HUES48 (cell line): ENCODE measurements around the gene HS6ST2.

Source experiments
- H3K27ac ChIP-seq: one replicate; pipeline ENCODE4 v1.7.0; 2013; ENCODE audit warnings: low read depth, low read length, inconsistent platforms
- H3K27me3 ChIP-seq: 2 replicates; pipeline ENCODE4 v1.6.1; 2013; ENCODE audit warnings: mild to moderate bottlenecking, low read length; ENCODE audit not compliant: control insufficient read depth, insufficient read depth
- H3K36me3 ChIP-seq: 2 replicates; pipeline ENCODE4 v1.6.1; 2013; ENCODE audit warnings: low read length; ENCODE audit not compliant: control insufficient read depth, insufficient read depth
- H3K4me1 ChIP-seq: 2 replicates; pipeline ENCODE4 v1.6.1; 2013; ENCODE audit warnings: mild to moderate bottlenecking, low read length; ENCODE audit not compliant: control insufficient read depth, insufficient read depth
- H3K4me3 ChIP-seq: 2 replicates; pipeline ENCODE4 v1.5.1; 2013; ENCODE audit warnings: mild to moderate bottlenecking, low read depth, low read length
- H3K9ac ChIP-seq: 2 replicates; pipeline ENCODE4 v1.6.1; 2013; ENCODE audit warnings: mild to moderate bottlenecking, low read depth, low read length, moderate library complexity
- H3K9me3 ChIP-seq: 2 replicates; pipeline ENCODE4 v1.6.1; 2013; ENCODE audit warnings: low read length; ENCODE audit not compliant: control insufficient read depth, insufficient read depth

The HS6ST2 gene

DNA sequence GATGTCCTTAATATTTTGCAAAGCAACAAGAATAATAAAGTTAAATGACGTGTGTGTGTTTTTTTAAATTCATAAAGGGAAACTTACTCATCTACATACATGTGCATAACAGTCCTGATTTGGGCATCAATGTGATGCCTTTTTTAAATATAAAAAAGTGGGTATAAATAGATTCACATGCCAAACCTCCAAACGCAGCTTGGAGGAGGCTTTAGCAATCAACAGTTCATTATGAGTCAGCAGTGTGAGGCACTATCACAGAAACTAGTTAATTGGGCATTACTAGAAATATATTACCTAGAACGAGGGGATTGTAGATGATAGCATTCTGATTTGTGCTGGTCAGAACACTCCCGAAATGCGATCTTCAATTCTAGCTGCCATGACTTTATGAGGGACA is 115.1 kb downstream of the HS6ST2 start:
- Histone ChIP-seq H3K27me3 (peaks cover 8% of the 10 kb centered on the region; the same call in 1 of the 2 replicates), H3K4me3 (no peak overlapping the region), H3K4me1 (peaks cover 18% of the 10 kb centered on the region), H3K9me3 (no peaks in the 10 kb centered on the region), H3K36me3 (no peaks in the 10 kb centered on the region), H3K27ac (no peak overlapping the region), H3K9ac (no peak overlapping the region)

DNA sequence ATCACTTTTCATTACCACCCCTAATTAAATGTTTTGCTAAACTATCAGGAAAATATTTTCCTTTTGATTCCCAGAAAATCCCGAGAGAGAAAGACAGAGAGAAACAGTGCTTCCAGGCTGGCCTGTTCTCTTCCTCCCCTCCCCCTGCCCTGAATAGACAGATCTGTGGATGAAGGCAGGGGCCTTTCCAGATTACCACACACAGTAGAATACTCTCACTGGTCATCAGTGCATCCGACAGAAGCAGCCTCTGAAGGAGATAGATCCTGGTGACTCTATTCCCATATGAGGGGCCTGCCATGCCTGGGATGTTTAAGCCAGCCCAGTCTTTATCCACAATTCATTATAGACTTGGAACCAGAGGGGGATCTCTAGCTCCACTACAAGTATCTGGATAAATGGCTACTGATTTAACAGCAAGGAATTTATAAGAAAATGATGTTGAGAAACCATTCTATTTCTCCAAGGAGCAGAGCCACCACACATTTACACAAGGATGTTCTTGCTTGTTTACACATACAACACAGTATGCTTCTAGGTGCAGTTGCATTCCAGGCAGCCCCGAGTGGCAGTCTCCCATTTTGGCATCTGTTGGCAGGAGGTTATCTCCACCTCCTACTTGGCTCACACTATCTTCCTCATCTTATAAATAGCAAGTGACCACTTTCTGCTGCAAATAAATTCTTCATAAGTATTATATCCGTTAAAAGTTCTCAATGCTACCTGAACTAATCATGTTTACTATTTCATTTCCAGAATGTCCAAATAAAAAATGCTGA is 115.8 kb downstream of the HS6ST2 start:
- Histone ChIP-seq H3K4me3 (no peak overlapping the region), H3K9me3 (no peaks in the 10 kb centered on the region), H3K4me1 (peaks cover 17% of the 10 kb centered on the region), H3K36me3 (no peaks in the 10 kb centered on the region), H3K9ac (no peak overlapping the region), H3K27me3 (peaks cover 2% of the 10 kb centered on the region; the same call in 1 of the 2 replicates), H3K27ac (no peak overlapping the region)

DNA sequence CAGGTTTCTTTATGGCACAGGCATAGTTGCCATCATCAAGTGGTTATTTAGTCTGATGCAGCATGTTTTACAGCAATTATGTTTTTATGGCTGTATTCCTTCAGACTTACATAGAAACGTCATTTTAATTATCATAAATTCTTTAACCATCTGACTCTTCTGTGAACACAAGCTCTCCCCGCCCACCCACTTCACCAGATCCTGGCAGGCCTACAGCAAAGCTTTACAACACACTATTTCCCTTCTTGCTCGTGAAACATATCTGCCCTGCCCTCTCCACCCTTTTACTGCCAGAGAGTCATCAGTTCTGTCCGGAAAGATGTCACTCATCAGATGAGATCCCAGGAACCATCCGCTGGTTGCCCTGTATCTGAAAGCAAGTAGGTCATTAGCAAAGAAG is 120.5 kb downstream of the HS6ST2 start:
- Histone ChIP-seq H3K9me3 (no peaks in the 10 kb centered on the region), H3K4me3 (no peak overlapping the region), H3K27ac (no peak overlapping the region), H3K9ac (no peak overlapping the region), H3K4me1 (peaks cover 22% of the 10 kb centered on the region), H3K27me3 (peaks cover 6% of the 10 kb centered on the region; the same call in 1 of the 2 replicates), H3K36me3 (no peaks in the 10 kb centered on the region)

DNA sequence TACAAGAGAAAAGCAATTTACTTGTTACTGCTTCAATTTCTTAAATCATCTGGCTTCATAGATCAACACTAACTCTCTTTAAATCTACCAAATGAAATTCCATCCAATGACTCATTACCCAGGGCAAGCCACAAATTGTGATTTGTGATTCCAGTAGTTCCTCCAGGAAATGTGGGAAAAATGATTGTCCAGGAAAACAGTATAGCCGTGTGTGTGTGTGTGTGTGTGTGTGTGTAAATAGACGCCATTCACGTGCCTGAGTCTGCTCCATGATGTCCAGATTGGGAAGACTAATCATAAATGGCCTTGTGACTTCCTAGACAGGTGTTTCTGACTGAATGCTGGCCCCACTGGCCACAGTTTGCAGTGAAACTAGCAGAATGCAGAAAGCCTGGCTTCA is 121.3 kb downstream of the HS6ST2 start:
- no peak overlapping the region for H3K27ac ChIP-seq
- peaks cover 19% of the 10 kb centered on the region for H3K4me1 ChIP-seq
- H3K9me3 ChIP-seq: no peaks in the 10 kb centered on the region
- H3K27me3 ChIP-seq: peaks cover 4% of the 10 kb centered on the region; the same call in 1 of the 2 replicates
- no peaks in the 10 kb centered on the region for H3K36me3 ChIP-seq
- no peak overlapping the region for H3K4me3 ChIP-seq
- no peak overlapping the region for H3K9ac ChIP-seq

DNA sequence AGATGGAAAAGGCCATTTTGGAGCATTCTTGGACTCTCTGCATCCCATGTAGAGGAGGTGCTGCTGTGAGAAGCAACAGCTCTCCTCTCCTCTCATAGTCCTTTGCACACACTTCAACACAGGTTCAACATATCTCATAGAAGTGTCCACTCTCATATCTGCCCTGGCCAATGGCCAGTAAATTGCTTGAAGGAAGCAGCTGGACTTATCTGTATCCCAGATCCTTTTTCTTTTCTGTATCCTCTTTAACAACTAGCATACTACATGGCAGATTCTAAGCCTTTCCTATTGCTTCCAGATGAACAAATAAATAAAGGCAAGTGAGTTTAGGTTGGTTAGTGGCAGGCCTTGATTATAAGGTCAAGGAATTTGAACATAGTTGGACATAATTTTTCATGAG is 122.0 kb downstream of the HS6ST2 start:
- Histone ChIP-seq H3K36me3 (no peaks in the 10 kb centered on the region), H3K9me3 (no peaks in the 10 kb centered on the region), H3K9ac (no peak overlapping the region), H3K27ac (no peak overlapping the region), H3K27me3 (peaks cover 7% of the 10 kb centered on the region; the same call in 1 of the 2 replicates), H3K4me3 (no peak overlapping the region), H3K4me1 (peaks cover 19% of the 10 kb centered on the region)

DNA sequence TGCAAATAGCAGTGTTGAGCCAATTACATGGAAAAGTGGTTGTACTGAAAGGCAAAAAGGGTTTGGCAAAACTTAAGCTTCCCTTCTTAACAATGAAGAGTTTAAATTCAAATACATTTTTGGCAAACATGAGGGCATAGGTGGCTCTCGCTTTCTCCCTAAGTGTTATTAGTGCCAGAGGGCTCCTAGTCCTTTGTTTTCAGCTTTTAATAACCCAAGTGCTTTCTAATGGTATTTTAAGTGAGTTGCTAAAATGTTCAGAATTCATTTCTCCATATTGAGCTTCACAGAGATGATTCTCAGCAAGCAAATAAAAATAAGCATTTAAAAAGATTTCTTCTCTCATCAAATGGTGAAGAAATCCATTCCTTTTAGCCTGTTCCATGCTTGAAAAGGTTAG is 123.7 kb downstream of the HS6ST2 start:
- peaks cover 19% of the 10 kb centered on the region for H3K4me1 ChIP-seq

DNA sequence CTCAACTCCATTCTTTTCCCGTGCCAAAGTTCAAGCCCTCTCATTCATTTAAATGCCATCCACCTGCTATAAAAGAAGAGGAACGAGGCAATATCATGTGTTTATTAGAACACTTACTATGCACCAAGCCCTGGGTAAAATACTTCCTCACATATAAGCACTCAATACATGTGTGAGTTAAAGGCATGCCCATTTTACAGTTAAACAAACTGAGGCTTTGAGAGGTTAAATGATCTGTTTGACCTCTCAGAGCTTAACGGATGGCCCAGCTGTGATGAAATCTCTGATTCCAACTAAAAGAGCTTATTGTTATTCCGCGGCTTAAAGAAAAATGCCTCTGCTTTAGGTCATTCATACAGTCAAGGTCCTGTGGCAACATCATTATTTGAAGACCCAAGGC is 124.3 kb downstream of the HS6ST2 start:
- Histone ChIP-seq H3K9ac (no peak overlapping the region), H3K4me3 (no peak overlapping the region), H3K4me1 (peaks cover 19% of the 10 kb centered on the region), H3K9me3 (no peaks in the 10 kb centered on the region), H3K27me3 (peaks cover 13% of the 10 kb centered on the region; the same call in 1 of the 2 replicates), H3K36me3 (no peaks in the 10 kb centered on the region), H3K27ac (no peak overlapping the region)

More for the DNA sequence above, 123.7 kb downstream of the HS6ST2 start:
- Histone ChIP-seq H3K9me3 (no peaks in the 10 kb centered on the region), H3K4me3 (no peak overlapping the region), H3K36me3 (no peaks in the 10 kb centered on the region), H3K9ac (no peak overlapping the region), H3K27ac (no peak overlapping the region), H3K27me3 (peaks cover 10% of the 10 kb centered on the region; the same call in 1 of the 2 replicates)

DNA sequence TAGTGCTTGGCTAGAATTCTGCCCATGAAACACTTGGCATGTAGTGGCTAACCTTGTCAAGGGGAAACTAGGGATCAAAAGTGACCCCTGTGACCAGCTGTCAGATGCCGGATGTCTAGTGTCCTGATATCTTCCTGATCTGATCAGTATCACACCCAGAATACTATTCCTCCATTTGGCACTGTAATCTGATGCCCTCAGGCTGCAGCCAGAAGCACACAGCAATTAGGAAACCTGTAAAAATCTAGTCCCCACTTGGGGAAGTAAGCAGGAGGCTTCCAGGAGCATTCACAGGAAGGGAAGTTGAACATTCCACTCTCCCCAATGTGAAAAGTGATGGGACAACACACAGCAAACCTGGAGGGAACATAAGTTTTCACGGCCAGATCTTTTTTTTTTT is 125.1 kb downstream of the HS6ST2 start:
- peaks cover 19% of the 10 kb centered on the region for H3K4me1 ChIP-seq
- H3K27ac ChIP-seq: no peak overlapping the region
- H3K4me3 ChIP-seq: no peak overlapping the region
- H3K36me3 ChIP-seq: no peaks in the 10 kb centered on the region
- H3K9ac ChIP-seq: no peak overlapping the region
- peaks cover 13% of the 10 kb centered on the region; the same call in 1 of the 2 replicates for H3K27me3 ChIP-seq
- H3K9me3 ChIP-seq: no peaks in the 10 kb centered on the region

DNA sequence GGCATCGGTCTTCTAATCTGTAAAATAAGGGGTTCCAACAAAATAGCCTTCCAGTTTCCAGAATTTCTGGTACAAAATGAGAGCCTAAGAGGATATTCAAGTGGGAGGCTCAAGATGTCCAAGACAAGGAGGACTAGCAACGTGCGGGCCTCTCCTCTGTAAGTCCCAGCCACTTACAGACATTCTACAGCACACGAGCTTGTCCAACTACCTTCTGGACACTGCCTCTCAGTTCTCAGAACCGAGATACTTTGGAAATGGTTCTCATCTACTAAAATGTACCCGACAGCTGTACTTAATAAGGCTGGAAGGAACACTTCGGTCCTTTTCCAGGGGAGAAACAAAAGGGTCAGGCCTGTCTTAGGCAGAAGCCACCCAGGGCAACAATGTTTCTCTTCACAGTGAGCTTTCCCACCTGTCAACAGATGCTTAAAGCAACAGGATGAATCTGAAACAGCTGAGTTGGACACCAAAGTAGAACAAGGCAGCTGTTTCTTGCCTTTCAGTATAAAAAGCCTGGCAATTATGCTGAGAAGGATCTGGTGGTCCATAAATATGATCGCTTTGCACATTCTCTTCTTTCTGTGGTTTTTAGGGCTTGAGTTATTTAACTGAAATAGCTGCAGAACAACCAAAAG is 127.0 kb downstream of the HS6ST2 start:
- H3K9me3 ChIP-seq: no peaks in the 10 kb centered on the region
- no peak overlapping the region for H3K9ac ChIP-seq
- H3K27ac ChIP-seq: no peak overlapping the region
- peaks cover 17% of the 10 kb centered on the region; the same call in 1 of the 2 replicates for H3K27me3 ChIP-seq
- H3K4me1 ChIP-seq: peaks cover 19% of the 10 kb centered on the region
- H3K4me3 ChIP-seq: no peak overlapping the region
- H3K36me3 ChIP-seq: no peaks in the 10 kb centered on the region

DNA sequence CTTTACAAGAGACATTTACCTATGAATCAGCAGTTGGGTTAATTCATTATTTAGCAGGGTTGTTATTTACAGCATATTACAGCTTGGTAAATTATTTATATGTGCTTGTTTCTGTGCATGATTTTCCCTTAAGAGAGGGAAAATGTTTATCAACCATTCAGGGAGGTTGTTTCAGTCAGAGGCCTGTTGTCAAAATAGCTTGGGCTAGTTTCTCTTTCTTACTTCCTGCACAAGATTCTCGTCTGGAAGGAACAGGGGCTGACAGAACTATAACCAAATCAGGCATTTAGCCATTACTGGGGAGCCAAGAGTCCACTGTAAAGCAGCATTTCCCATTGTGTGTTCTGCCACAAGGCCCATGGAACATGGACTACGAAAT is 135.8 kb downstream of the HS6ST2 start:
- Histone ChIP-seq H3K27me3 (no peaks in the 10 kb centered on the region), H3K9ac (no peak overlapping the region)

DNA sequence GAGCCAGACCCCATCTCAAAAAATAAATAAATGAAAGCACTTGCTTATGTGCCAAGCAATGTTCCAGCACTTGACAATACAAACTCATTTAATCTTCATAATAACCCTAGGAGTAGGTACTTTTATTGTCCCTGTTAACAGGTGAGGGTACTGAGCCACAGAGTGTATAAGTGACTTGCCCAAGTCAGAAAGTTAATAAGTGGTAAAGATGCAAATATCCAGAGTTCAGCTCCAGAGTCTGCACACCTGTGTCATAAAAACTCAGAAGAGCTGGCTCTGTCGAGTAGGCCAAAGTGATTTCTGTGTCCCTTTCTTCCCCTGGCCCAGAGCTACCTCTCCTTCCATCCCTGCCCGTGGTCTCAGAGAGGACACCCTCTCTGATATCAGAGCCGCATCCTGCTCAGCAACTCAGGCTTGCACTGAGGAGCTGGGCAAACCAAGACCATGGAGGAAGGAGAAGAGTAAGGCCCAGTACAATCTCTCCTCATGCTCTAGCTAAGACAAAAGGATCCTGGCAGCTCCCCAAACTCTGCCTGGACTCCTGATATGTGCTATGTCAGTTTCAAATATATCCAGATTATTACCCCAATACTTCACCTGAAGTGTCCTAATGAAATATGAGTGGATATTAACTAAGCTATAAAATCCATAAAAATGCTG is 136.3 kb downstream of the HS6ST2 start:
- H3K27me3 ChIP-seq: no peaks in the 10 kb centered on the region
- H3K9ac ChIP-seq: no peak overlapping the region
- H3K27ac ChIP-seq: no peak overlapping the region
- no peaks in the 10 kb centered on the region for H3K9me3 ChIP-seq
- H3K4me1 ChIP-seq: peaks cover 32% of the 10 kb centered on the region
- H3K4me3 ChIP-seq: no peak overlapping the region
- no peaks in the 10 kb centered on the region for H3K36me3 ChIP-seq

More for the DNA sequence above, 135.8 kb downstream of the HS6ST2 start:
- no peak overlapping the region for H3K27ac ChIP-seq
- peaks cover 30% of the 10 kb centered on the region for H3K4me1 ChIP-seq
- no peaks in the 10 kb centered on the region for H3K9me3 ChIP-seq
- no peak overlapping the region for H3K4me3 ChIP-seq
- H3K36me3 ChIP-seq: no peaks in the 10 kb centered on the region
